ENCODE data around the gene GPX4. TPM values are rescaled to one million over a fixed set of nuclear protein-coding genes. Genes with fewer than 3 reads are reported as not detected.

Gene GPX4
- total and polyA plus RNA-seq, 2 donors (not counting 1 experiment from before 2014, with no cell fraction given), result 213 to 317 TPM

DNA sequence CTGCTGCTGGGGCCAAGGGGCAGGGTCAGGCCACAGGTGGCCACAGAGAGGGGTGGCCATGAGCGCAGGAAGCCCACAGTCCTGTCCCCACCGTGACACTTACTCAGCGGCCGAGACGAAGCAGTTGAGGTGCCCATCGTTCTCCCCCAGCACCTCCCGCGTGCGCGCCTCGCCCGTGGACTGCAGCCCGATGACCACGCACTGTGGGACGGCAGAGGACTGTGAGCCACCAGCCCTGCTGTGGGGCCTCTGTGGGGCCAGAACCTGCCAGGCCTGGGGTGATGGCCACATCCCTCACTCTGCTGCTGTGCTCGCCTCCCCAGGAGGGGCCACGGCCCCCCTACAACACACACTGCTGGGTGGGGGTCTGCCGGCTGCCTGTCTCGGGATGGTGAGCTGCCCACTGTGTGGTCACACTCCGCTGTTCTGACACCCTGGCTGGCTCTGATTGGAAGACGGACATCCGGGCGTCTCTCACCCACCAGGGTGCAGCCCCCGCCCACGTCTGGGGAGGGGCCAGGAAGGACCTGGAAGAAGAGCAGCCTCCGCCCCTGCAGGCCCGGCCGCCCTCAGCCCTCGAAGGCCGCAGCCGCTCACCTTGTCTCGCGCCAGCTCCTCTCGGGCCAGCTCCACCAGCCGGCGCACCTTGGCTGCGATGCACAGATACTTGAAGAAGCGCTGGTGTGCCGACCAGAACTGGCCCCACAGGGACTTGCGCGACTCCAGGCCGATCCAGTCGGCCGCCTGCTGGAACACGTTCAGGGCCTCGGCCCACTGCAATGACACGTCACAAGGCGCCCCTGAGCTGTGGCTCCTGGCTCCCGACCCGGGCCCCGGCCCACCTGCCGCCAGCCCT, 13.2 kb downstream of the GPX4 start:
- CTCF ChIA-PET, result interaction anchor here (0.5 kb wide), 1 partner anchor 90 kb away, joined by 3 read pairs; no protein-coding TSS in a partner anchor
- POLR2A ChIA-PET, result no interaction called here
- ATAC-seq (ENCODE audit: low read depth) (no peak), DNase-seq (no peak)
- Histone ChIP-seq H3K79me2 (ENCODE audit: control insufficient read depth, insufficient read depth, low read length) (peaks cover 19% of the 10 kb centered on the region), H2AFZ (ENCODE audit: insufficient read depth, low read depth, low read length, poor library complexity, severe bottlenecking) (no peak overlapping the region), H4K20me1 (ENCODE audit: control insufficient read depth, insufficient read depth, low read length, poor library complexity, severe bottlenecking) (peaks cover 33% of the 10 kb centered on the region), H3K9me3 (ENCODE audit: control extremely low read depth in 1 of 3, control insufficient read depth in 2 of 3, insufficient read depth in 1 of 3, low read length in 2 of 3) (no peaks in the 10 kb centered on the region), H3K4me1 (ENCODE audit: control insufficient read depth in 2 of 2, insufficient read depth in 2 of 2, low read length in 2 of 2) (peaks cover 6 to 12% of the 10 kb centered on the region in 2 donors), H3K9ac (ENCODE audit: low read length) (no peak overlapping the region), H3K36me3 (replicated peaks in 1 of 2; ENCODE audit: control extremely low read depth in 1 of 2, control insufficient read depth in 1 of 2, extremely low read depth in 1 of 2, insufficient read depth in 2 of 2, low read length in 1 of 2) (peaks cover 1 to 52% of the 10 kb centered on the region in 2 experiments), H3K4me3 (ENCODE audit: control extremely low read depth in 1 of 5, extremely low read depth in 1 of 5, insufficient read depth in 1 of 5, low read depth in 2 of 5, low read length in 4 of 5) (no peak overlapping the region), H3K4me2 (replicated peaks; ENCODE audit: low read depth, low read length, poor library complexity, severe bottlenecking) (no peak overlapping the region), H3K27me3 (replicated peaks in 1 of 4; ENCODE audit: control extremely low read depth in 1 of 4, control insufficient read depth in 3 of 4, insufficient read depth in 4 of 4, low read length in 3 of 4) (no peaks in the 10 kb centered on the region), H3K27ac (ENCODE audit: low read length in 2 of 2) (no peak overlapping the region)
- H3K9me3 Mint-ChIP-seq (ENCODE audit: insufficient read depth), result no peaks in the 10 kb centered on the region
- peaks cover 5% of the 10 kb centered on the region for H3K4me1 Mint-ChIP-seq
- no peaks in the 10 kb centered on the region for H3K27me3 Mint-ChIP-seq
- intact Hi-C loops (cut with micrococcal nuclease), result no loop called here
- 96% methylated on average over 51 of the region's 52 CpGs for WGBS (ENCODE audit: insufficient coverage)
- no peak overlapping the region for H3K4me3 Mint-ChIP-seq
- TF ChIP-seq EZH2 (IDR thresholded peaks at IDR 0.05; ENCODE audit: borderline replicate concordance, insufficient read depth, low read depth, low read length, poor library complexity, severe bottlenecking), result no peak
- TF ChIP-seq, protein P1, sequence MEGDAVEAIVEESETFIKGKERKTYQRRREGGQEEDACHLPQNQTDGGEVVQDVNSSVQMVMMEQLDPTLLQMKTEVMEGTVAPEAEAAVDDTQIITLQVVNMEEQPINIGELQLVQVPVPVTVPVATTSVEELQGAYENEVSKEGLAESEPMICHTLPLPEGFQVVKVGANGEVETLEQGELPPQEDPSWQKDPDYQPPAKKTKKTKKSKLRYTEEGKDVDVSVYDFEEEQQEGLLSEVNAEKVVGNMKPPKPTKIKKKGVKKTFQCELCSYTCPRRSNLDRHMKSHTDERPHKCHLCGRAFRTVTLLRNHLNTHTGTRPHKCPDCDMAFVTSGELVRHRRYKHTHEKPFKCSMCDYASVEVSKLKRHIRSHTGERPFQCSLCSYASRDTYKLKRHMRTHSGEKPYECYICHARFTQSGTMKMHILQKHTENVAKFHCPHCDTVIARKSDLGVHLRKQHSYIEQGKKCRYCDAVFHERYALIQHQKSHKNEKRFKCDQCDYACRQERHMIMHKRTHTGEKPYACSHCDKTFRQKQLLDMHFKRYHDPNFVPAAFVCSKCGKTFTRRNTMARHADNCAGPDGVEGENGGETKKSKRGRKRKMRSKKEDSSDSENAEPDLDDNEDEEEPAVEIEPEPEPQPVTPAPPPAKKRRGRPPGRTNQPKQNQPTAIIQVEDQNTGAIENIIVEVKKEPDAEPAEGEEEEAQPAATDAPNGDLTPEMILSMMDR (IDR thresholded peaks at IDR 0.05), result no peak
- H3K27ac Mint-ChIP-seq, result no peak overlapping the region

DNA sequence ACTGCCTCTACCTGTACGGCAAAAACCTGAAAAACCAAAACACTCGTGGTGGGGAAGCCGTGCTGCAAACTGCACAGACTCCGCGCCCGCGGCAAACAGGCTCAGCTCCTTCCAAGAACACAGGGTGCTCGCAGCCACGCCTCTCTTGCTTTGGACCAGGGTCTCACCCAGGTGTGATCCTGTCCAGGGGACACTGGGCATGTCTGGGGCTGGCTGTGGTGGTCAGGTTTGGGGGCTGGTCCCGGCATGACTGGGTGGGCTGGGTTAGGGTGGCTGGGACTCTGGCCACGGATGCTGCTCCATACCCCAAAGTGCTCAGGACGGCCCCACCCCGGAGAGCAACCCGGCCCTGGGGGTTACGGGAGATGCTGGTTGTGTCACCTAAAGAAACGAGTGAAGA, 13.9 kb downstream of the GPX4 start:
- WGBS (ENCODE audit: insufficient coverage), result 96% methylated on average over 12 of the region's 16 CpGs
- Histone ChIP-seq H3K9ac (ENCODE audit: low read length) (no peak overlapping the region), H3K27ac (ENCODE audit: low read length in 2 of 2) (no peak overlapping the region), H3K4me3 (ENCODE audit: control extremely low read depth in 1 of 5, extremely low read depth in 1 of 5, insufficient read depth in 1 of 5, low read depth in 2 of 5, low read length in 4 of 5) (no peak overlapping the region), H2AFZ (ENCODE audit: insufficient read depth, low read depth, low read length, poor library complexity, severe bottlenecking) (no peak overlapping the region), H3K4me1 (ENCODE audit: control insufficient read depth in 2 of 2, insufficient read depth in 2 of 2, low read length in 2 of 2) (peaks cover 6 to 12% of the 10 kb centered on the region in 2 donors), H3K9me3 (ENCODE audit: control extremely low read depth in 1 of 3, control insufficient read depth in 2 of 3, insufficient read depth in 1 of 3, low read length in 2 of 3) (no peaks in the 10 kb centered on the region), H3K79me2 (ENCODE audit: control insufficient read depth, insufficient read depth, low read length) (peaks cover 15% of the 10 kb centered on the region), H3K4me2 (replicated peaks; ENCODE audit: low read depth, low read length, poor library complexity, severe bottlenecking) (no peak overlapping the region), H3K36me3 (replicated peaks in 1 of 2; ENCODE audit: control extremely low read depth in 1 of 2, control insufficient read depth in 1 of 2, extremely low read depth in 1 of 2, insufficient read depth in 2 of 2, low read length in 1 of 2) (peaks cover 1 to 57% of the 10 kb centered on the region in 2 experiments), H3K27me3 (replicated peaks in 1 of 4; ENCODE audit: control extremely low read depth in 1 of 4, control insufficient read depth in 3 of 4, insufficient read depth in 4 of 4, low read length in 3 of 4) (no peaks in the 10 kb centered on the region), H4K20me1 (ENCODE audit: control insufficient read depth, insufficient read depth, low read length, poor library complexity, severe bottlenecking) (peaks cover 32% of the 10 kb centered on the region)
- H3K27ac Mint-ChIP-seq, result no peak overlapping the region
- ATAC-seq (ENCODE audit: low read depth) (no peak), DNase-seq (no peak)
- TF ChIP-seq, protein P1 (IDR thresholded peaks at IDR 0.05), result no peak
- TF ChIP-seq EZH2 (IDR thresholded peaks at IDR 0.05; ENCODE audit: borderline replicate concordance, insufficient read depth, low read depth, low read length, poor library complexity, severe bottlenecking), result no peak
- no peak overlapping the region for H3K4me3 Mint-ChIP-seq
- POLR2A ChIA-PET, result no interaction called here
- no peaks in the 10 kb centered on the region for H3K9me3 Mint-ChIP-seq (ENCODE audit: insufficient read depth)
- CTCF ChIA-PET, result no interaction called here
- intact Hi-C loops (cut with micrococcal nuclease), result no loop called here
- peaks cover 5% of the 10 kb centered on the region for H3K4me1 Mint-ChIP-seq
- H3K27me3 Mint-ChIP-seq, result no peaks in the 10 kb centered on the region
